Hematopoietic multipotent progenitor cell treated with erythropoietin and hydrocortisone succinate and interleukin-3 and kit ligand, for 15 days (in vitro differentiated cells): ENCODE measurements around the gene HMGN2.

ENCODE experiments used
- DNase-seq: peaks from one replicate; pipeline ENCODE4 v3.0.0-alpha.2; 2015; ENCODE audit warnings: low spot score

HMGN2 gene

DNA sequence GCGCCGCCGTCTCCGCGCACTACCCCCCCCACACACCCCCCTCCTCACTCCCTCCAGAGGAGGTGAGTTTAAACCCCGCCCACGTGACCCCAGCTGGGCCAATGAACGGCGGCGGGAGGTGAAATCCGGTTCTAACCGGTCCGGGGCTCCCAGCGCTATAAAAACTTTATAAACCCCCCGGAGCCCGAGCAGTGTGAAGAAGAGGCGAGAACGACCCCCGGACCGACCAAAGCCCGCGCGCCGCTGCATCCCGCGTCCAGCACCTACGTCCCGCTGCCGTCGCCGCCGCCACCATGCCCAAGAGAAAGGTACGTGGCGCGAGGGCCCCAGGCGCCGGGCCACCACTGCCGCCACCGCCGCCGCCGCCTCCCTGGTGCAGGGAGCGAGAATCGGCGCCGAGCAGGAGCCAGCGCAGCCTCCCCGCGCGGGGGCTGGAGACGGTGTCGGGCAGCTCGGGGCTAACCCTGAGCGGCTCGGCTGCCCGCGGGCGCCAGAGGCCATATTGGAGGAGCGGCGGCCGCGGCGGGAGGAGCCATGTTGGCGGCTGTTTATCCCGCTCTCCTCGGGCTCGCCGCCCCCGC lies at the start of gene HMGN2:
HMGN2 (plus strand) TSS at position 121 of the 581 bp plus-strand sequence; CDS start at position 294, 173 bp downstream.
- DNase-seq: peak; percentile 85

DNA sequence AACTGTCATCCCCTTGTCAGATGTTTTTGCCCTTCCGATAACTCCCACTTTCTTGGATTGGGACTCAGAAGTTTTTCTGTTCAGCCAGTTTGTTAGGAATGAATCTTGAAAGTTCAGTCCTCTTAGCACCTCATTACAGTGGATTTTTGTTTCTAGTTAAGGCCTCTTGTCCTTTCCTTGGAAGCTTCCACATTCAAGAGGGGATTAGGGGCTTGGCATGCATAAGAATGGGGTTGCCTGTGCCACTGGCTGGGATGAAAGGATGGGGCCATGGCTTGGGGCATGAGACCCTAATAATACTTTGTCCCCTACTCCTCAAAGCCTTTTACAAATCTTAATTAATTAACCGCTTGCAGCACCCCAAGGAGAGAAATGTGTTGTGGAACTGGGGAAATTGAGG lies 42.5 kb upstream of the HMGN2 start:
- DNase-seq: no peak

GRCh38 chr1:26431979-26432695 lies 40.1 kb upstream of the HMGN2 start, which contains the start of gene DHDDS:
Gene DHDDS, plus strand, starts transcription at chr1:26432321. Its CDS starts 625 bp downstream, at chr1:26432946.
- DNase-seq: peak; percentile 99

- no peak for DNase-seq
These were observed 39.4 kb upstream of the HMGN2 start for GRCh38 chr1:26432793-26433192.

GRCh38 chr1:26434161-26434752 lies 38.0 kb upstream of the HMGN2 start:
- no peak for DNase-seq

- DNase-seq: no peak
These were observed 34.2 kb upstream of the HMGN2 start for GRCh38 chr1:26438041-26438440.

- DNase-seq: no peak
These were observed 32.0 kb upstream of the HMGN2 start for GRCh38 chr1:26440259-26440658.

GRCh38 chr1:26449868-26450267 lies 22.4 kb upstream of the HMGN2 start:
- no peak for DNase-seq

GRCh38 chr1:26450908-26451307 lies 21.3 kb upstream of the HMGN2 start:
- DNase-seq: no peak

DNA sequence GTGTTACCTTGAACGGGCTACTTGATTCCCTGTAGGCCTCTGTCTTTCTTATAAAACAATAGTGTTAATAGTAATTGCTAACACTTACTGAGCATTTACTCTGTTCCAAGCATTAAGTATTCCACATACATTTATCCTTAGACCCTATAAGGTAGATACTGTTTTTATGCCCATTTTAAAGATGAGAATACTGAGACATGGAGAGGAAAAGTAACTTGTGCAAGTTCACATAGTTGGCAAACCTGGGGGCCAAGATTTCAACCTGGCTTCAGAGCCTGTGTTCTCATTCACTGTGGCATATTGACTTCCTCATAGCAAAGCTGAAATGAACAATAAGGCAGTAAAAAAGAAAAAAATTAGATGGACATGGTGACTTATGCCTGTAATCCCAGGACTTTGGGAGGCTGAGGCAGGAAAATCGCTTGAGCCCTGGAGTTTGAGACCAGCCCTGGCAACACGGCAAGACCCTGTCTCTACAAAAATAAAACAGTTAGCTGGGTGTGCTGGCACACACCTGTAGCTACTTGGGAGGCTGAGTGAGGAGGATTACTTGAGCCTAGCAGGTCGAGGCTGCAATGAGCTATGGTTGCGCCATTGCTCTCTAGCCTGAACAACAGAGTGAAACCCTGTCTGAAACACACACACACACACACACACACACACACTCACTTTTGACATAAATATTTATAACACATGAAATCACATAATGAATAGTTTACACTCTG lies 19.6 kb upstream of the HMGN2 start:
- DNase-seq: no peak

DNA sequence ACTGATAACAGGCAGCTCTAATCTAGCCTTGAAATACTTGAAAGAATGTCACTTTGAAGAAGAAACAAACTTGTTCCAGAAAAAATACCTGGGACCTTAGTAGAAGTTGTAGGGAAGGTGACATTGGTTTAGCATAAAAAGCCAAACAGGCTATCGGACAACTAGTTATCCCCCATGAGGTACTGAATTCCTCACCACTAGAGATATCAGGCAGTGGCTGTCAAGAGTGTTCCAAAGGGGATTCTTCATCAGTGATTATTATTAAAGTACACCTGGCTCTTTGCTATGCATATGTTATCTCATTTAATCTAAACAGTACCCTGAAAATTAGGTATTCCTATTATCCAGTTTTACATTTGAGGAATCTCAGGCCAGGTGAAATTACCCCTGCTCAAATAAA lies 13.1 kb upstream of the HMGN2 start:
- DNase-seq: no peak

DNA sequence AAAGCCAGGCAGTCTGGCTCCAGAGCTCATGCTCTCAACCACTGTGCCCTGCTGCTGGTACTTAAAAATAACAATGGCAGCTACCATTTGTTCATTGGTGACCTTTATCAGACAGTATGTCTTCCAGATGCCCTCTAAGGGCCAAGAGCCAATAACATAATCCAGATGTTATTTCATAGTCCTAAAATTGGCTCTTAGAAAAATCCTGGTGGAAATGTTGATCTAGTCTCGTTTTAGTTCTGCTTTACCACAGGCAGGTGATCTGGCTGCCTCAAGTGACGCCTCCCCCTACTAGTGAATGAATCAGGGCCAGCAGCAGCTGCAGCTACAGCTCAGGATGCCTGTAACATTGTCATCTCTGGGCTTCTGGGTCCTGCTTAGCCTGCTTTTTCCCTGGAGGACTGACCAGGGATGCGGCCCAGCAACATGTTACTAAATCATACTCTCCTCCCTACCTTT lies 12.6 kb upstream of the HMGN2 start:
- no peak for DNase-seq

DNA sequence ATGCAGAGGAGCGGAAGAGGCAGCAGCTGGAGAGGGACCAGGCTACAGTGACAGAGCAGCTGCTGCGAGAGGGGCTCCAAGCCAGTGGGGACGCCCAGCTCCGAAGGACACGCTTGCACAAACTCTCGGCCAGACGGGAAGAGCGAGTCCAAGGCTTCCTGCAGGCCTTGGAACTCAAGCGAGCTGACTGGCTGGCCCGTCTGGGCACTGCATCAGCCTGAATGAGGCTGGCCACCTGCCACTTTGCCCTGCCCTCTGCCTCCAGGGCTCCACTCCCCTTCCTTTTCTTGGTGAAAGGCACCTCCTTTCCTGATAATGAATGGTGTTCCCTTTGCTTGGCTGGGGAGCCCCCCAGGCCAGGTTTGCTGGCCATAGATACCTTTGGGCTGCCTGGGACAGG lies 3.3 kb upstream of the HMGN2 start:
- DNase-seq: no peak

- no peak for DNase-seq
These were observed 2.7 kb upstream of the HMGN2 start for GRCh38 chr1:26469558-26469957.

- no peak for DNase-seq
These were observed 1.3 kb upstream of the HMGN2 start for GRCh38 chr1:26470878-26471497.

GRCh38 chr1:26471498-26472319 lies 531 bp upstream of the HMGN2 start:
- DNase-seq: peak; percentile 29

- DNase-seq: peak; percentile 96
These were observed 933 bp downstream of the HMGN2 start for GRCh38 chr1:26472901-26473845.

DNA sequence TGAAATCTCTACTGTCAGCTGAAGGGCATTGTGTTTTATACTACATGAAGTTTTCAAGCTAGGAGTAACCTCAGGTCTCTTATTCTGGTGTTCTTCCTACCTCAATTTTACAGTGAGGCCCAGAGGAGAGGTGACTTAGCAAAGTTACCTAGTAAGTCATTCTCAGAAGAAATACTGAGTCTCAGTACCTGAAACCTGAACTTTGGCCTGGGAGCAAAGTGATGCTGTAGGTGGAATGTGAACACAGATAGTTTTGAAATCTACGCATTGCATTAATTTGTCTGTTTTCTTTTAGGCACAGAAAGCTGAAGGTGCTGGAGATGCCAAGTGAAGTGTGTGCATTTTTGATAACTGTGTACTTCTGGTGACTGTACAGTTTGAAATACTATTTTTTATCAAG lies 2.6 kb downstream of the HMGN2 start:
- DNase-seq: no peak

- no peak for DNase-seq
These were observed 3.7 kb downstream of the HMGN2 start for GRCh38 chr1:26475989-26476388.

GRCh38 chr1:26476958-26477357 lies 4.7 kb downstream of the HMGN2 start:
- no peak for DNase-seq
